Gastrocnemius medialis (tissue), 4 donors: Measurements from ENCODE around the gene AGAP1. TPM values are rescaled to one million over a fixed set of nuclear protein-coding genes. Genes with fewer than 3 reads are reported as not detected.

Experiments
- ATAC-seq, 2 donors: fragments of 150-250 bp; one replicate each; pipeline ENCODE4 v1.9.1; 2016
- DNase-seq, 2 donors: peaks; one replicate each; pipeline ENCODE4 v3.0.0-alpha.2; 2019
- H3K27ac ChIP-seq, 4 donors: fragments of 200-600 bp; sonication (generic); 1 replicate in 1 of 4; 2 replicates in 3 of 4; pipeline ENCODE4 v1.5.1; 2016 to 2018; ENCODE audit warnings: mild to moderate bottlenecking in 2 of 4, moderate library complexity in 1 of 4
- H3K27me3 ChIP-seq, 3 donors: fragments of 200-600 bp; sonication (generic) in 2 of 3; 1 replicate in 1 of 3; 2 replicates in 2 of 3; pipeline versions ENCODE4 v1.5.1 to v1.6.0; 2016 to 2019; ENCODE audit warnings: mild to moderate bottlenecking in 1 of 3, moderate library complexity in 1 of 3
- H3K36me3 ChIP-seq, 2 donors: fragments of 200-600 bp; sonication (generic) in 1 of 2; one replicate each; pipeline ENCODE4 v1.5.1; 2017 to 2018
- H3K4me1 ChIP-seq, 2 donors: fragments of 200-600 bp; sonication (generic) in 1 of 2; one replicate each; pipeline ENCODE4 v1.5.1; 2016 to 2017; ENCODE audit warnings: mild to moderate bottlenecking in 2 of 2
- H3K4me3 ChIP-seq, 4 donors: fragments of 200-600 bp; sonication (generic) in 3 of 4; 1 replicate in 1 of 4; 2 replicates in 3 of 4; pipeline ENCODE4 v1.5.1; 2016 to 2019; ENCODE audit warnings: mild to moderate bottlenecking in 2 of 4
- H3K9me3 ChIP-seq, 3 donors: fragments of 200-600 bp; sonication (generic) in 2 of 3; 1 replicate in 1 of 3; 2 replicates in 2 of 3; pipeline ENCODE4 v1.5.1; 2016 to 2019
- POLR2A ChIP-seq, 2 donors: fragments of 450-650 bp; IDR thresholded peaks; one replicate each; pipeline ENCODE4 v1.6.1; 2017; ENCODE audit warnings: antibody characterized with exemption in 2 of 2, mild to moderate bottlenecking in 2 of 2, moderate library complexity in 2 of 2
- in situ Hi-C, 4 donors: fragments of 200-750 bp; cut with MboI; loops; one replicate each; pipeline versions ENCODE4 v1.15.0 to v1.8.0; 2017; ENCODE audit warnings: low sequenced_read_pairs in 4 of 4
- intact Hi-C: fragments of 100-400 bp; cut with DNase I; formaldehyde crosslinking; loops from one replicate; pipeline ENCODE4 v1.15.1; 2023; ENCODE audit warnings: low total_unique reads
- total RNA-seq, 4 donors: library from RNA; depleted of rRNA; stranded (reverse); fragments of >200 nt; gene quantifications; one replicate each; pipeline versions ENCODE4 v1.1.0 to v1.2.3, GENCODE V29; 2016
- TF ChIP-seq, protein P1 (sequence below), 5 experiments: fragments of 450-650 bp in 3 of 5; fragments of 200-600 bp in 2 of 5; sonication (generic) in 2 of 5; IDR thresholded peaks in 4 of 5; conservative IDR thresholded peaks in 1 of 5; 1 replicate in 4 of 5; 2 replicates in 1 of 5; pipeline ENCODE4 v1.5.1; 2016 to 2019; ENCODE audit warnings: antibody characterized with exemption in 5 of 5, mild to moderate bottlenecking in 3 of 5, moderate library complexity in 3 of 5

The AGAP1 gene
- total RNA-seq, 4 donors from 2014 or later, result 8.5 to 26.8 (median 14.4) TPM

DNA sequence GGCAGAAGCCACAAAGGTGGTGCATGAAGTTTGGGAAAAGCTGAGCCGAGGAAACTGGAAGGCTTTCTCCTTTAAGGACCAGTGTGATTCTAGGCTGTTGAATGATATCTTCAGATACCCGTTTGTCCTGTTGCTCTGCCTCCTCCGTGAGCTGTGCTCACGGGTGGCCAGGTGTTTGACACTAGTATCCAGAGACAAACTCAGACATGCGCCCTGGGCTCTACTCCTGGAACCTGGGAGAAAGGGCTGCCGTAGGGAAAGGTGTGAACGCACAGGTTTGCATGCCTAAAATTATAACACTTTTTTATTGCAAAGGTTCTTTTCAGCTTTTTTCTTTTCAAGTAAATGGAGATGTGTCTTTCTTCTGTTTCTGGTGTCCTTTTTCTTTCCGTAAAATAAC is 81.6 kb downstream of the AGAP1 start:
- Histone ChIP-seq H3K27ac (no peak overlapping the region), H3K27me3 (no peaks in the 10 kb centered on the region), H3K9me3 (no peaks in the 10 kb centered on the region), H3K4me3 (no peak overlapping the region), H3K36me3 (no peaks in the 10 kb centered on the region), H3K4me1 (peaks cover 18 to 25% of the 10 kb centered on the region in 2 donors)
- TF ChIP-seq, protein P1, sequence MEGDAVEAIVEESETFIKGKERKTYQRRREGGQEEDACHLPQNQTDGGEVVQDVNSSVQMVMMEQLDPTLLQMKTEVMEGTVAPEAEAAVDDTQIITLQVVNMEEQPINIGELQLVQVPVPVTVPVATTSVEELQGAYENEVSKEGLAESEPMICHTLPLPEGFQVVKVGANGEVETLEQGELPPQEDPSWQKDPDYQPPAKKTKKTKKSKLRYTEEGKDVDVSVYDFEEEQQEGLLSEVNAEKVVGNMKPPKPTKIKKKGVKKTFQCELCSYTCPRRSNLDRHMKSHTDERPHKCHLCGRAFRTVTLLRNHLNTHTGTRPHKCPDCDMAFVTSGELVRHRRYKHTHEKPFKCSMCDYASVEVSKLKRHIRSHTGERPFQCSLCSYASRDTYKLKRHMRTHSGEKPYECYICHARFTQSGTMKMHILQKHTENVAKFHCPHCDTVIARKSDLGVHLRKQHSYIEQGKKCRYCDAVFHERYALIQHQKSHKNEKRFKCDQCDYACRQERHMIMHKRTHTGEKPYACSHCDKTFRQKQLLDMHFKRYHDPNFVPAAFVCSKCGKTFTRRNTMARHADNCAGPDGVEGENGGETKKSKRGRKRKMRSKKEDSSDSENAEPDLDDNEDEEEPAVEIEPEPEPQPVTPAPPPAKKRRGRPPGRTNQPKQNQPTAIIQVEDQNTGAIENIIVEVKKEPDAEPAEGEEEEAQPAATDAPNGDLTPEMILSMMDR (IDR thresholded peaks at IDR 0.05 in 4 of 5, conservative IDR thresholded peaks at IDR 0.05 in 1 of 5), result no peak
- no peak for TF ChIP-seq POLR2A (IDR thresholded peaks at IDR 0.05)
- intact Hi-C loops, result loop anchor here (5.0 kb wide), 1 partner anchor 83 kb away; the partner anchor contains the start of gene AGAP1
- in situ Hi-C loops, result loop anchor here in 3 of 4 donors (25.0 kb wide), 3 partner anchors 438 to 1038 kb away; no protein-coding TSS in a partner anchor
- ATAC-seq, result no peak
- no peak for DNase-seq

DNA sequence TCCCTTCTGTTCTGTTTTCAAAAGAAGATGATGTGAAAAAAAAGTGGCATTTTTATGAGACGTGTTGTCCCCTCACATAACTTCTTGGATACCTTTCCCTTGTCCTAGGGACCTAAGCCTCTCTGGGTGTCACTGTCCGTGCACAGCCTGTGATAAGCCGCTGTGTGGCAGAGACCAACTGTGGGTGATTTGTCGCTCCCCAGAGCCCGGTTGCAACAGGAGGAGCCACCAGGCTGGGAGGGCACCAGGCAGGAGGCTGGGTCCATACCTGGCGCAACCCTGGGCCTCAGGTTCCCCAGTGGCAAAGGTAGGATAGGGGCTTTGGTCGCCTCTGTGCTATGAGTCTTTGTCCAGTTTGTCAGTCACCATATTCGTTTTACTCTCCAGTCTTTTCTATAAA is 82.1 kb downstream of the AGAP1 start:
- peaks cover 18 to 25% of the 10 kb centered on the region in 2 donors for H3K4me1 ChIP-seq
- H3K27me3 ChIP-seq, result no peaks in the 10 kb centered on the region
- TF ChIP-seq, protein P1 (IDR thresholded peaks at IDR 0.05 in 4 of 5, conservative IDR thresholded peaks at IDR 0.05 in 1 of 5), result no peak
- no peak for TF ChIP-seq POLR2A (IDR thresholded peaks at IDR 0.05)
- H3K36me3 ChIP-seq, result no peaks in the 10 kb centered on the region
- H3K4me3 ChIP-seq, result no peak overlapping the region
- H3K27ac ChIP-seq, result no peak overlapping the region
- DNase-seq (no peak), ATAC-seq (no peak)
- in situ Hi-C loops (loop anchor here in 3 of 4 donors (25.0 kb wide), 3 partner anchors 439 to 1039 kb away; no protein-coding TSS in a partner anchor), intact Hi-C loops (loop anchor here (5.0 kb wide), 1 partner anchor 84 kb away; the partner anchor contains the start of gene AGAP1)
- H3K9me3 ChIP-seq, result no peaks in the 10 kb centered on the region

DNA sequence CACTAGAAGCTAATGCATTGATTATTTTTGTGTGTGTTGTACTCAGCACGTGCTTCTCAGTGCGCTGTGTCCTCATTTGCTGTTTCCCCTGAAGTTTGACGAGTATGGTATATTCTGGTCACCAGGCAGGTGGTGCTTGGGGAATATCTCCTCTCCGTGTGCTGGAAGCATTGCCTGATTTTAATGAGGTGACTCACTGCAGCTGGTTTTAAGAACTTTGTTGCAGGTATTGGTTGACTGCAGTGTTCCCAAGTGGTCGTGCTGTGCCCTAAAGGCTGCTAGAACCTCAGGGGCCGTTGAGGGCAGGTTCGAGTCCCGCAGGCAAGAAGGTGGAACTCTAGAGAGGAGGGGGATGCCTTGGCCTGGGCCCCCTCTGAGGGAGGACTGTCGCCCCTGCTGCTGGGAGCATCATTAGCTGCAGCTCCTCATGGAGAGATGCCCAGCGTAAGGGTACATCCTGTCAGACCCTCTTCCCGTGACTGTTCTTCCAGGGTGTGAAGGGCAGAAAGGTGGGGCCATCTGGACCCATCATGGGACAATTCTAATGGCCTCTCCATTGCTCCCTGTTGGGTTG is 82.6 kb downstream of the AGAP1 start:
- TF ChIP-seq, protein P1 (IDR thresholded peaks at IDR 0.05 in 4 of 5, conservative IDR thresholded peaks at IDR 0.05 in 1 of 5), result no peak
- TF ChIP-seq POLR2A (IDR thresholded peaks at IDR 0.05), result no peak
- ATAC-seq, result no peak
- in situ Hi-C loops, result loop anchor here in 3 of 4 donors (25.0 kb wide), 3 partner anchors 439 to 1039 kb away; no protein-coding TSS in a partner anchor
- H3K27me3 ChIP-seq, result no peaks in the 10 kb centered on the region
- H3K36me3 ChIP-seq, result no peaks in the 10 kb centered on the region
- no peak overlapping the region for H3K27ac ChIP-seq
- no peak overlapping the region for H3K4me3 ChIP-seq
- no peak for DNase-seq
- intact Hi-C loops, result loop anchor here (5.0 kb wide), 1 partner anchor 84 kb away; the partner anchor contains the start of gene AGAP1
- H3K9me3 ChIP-seq, result no peaks in the 10 kb centered on the region
- H3K4me1 ChIP-seq, result peaks cover 18 to 25% of the 10 kb centered on the region in 2 donors

DNA sequence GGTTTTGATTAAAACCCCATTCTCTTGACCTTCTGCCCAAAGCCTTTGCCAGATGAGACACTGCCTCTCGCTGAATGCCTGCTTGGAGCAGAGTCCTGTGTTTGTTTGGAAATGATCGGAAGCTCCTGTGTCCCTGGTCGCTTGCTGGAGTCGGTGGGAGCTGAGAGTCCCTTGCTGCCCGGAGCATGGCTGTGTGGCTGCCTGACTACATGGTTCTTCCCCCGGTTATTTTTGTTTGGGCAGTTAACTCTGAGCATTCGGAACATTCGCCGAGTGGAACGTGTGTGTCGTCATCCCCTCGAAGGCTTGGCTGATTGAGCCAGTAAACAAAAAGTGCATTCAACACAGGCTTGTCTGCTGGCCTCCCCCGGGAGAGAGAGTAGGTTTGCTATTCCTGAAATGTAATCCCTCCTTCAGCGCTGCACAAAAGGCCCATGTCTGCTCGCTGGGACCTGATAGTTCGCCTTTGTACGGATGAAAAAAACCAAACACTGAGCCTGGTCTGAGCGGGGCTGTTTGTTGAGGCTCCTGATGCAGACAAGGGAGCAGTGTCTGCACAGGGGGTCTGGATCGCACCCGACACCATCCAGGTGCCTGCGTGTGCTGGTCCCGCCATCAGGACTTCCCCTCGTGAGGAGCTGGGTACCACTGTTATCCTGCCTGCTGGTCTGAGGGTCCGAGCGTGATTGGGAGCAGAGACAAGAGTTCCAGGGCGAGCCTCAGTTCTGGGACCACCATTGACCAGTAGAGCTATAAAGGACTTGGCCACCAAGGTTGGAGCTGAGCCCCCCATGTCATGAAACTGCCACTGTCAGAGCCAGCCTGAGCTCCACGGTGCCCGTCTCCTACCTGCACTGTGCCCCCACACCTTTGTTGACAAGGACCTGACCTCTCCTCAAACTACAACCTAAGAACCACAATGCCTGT is 83.8 kb downstream of the AGAP1 start:
- Histone ChIP-seq H3K36me3 (no peaks in the 10 kb centered on the region), H3K9me3 (no peaks in the 10 kb centered on the region), H3K27me3 (no peaks in the 10 kb centered on the region), H3K27ac (peak overlapping the region in 3 of 4 donors; percentile 24 to 57 (median 53)), H3K4me1 (peaks cover 18 to 25% of the 10 kb centered on the region in 2 donors), H3K4me3 (peak overlapping the region; percentile 5 to 51 (median 26))
- intact Hi-C loops (loop anchor here (5.0 kb wide), 1 partner anchor 85 kb away; the partner anchor contains the start of gene AGAP1), in situ Hi-C loops (loop anchor here in 3 of 4 donors (25.0 kb wide), 3 partner anchors 440 to 1040 kb away; no protein-coding TSS in a partner anchor)
- peak; percentile 84 to 91 for ATAC-seq
- peak; percentile 24 to 26 for DNase-seq
- TF ChIP-seq, protein P1 (IDR thresholded peaks at IDR 0.05 in 4 of 5, conservative IDR thresholded peaks at IDR 0.05 in 1 of 5), result no peak
- TF ChIP-seq POLR2A (IDR thresholded peaks at IDR 0.05), result no peak
